SU-DHL-6 (cell line): ENCODE measurements around the gene PHKA2.

Source experiments
- H2AFZ ChIP-seq: fragments of 200-600 bp; sonication (generic); 2 replicates; pipeline ENCODE4 v1.6.1; 2014; ENCODE audit warnings: low read depth, mild to moderate bottlenecking, moderate library complexity, mixed read lengths, antibody characterized with exemption, low read length; ENCODE audit not compliant: severe bottlenecking
- H3F3A ChIP-seq: fragments of 200-600 bp; shearing (Covaris generic); 2 replicates; pipeline ENCODE4 v1.6.0; 2016; ENCODE audit warnings: antibody characterized with exemption, mild to moderate bottlenecking; ENCODE audit not compliant: insufficient read depth
- H3K27ac ChIP-seq: fragments of 200-600 bp; sonication (generic); 2 replicates; pipeline ENCODE4 v1.5.1; 2016; ENCODE audit warnings: low read depth, mild to moderate bottlenecking, low read length, moderate library complexity, mixed read lengths
- H3K27me3 ChIP-seq: fragments of 200-600 bp; sonication (generic), shearing (Covaris generic); 2 replicates; pipeline ENCODE4 v1.6.0; 2014; ENCODE audit warnings: mild to moderate bottlenecking, low read length
- H3K36me3 ChIP-seq: fragments of 200-600 bp; sonication (generic); 2 replicates; pipeline ENCODE4 v1.6.1; 2014; ENCODE audit warnings: mild to moderate bottlenecking, low read length, mixed read lengths
- H3K4me2 ChIP-seq: fragments of 300-600, 200-600 bp; shearing (Covaris generic), sonication (generic); 2 replicates; pipeline ENCODE4 v1.6.0; 2014; ENCODE audit warnings: low read length, low read depth, mild to moderate bottlenecking; ENCODE audit not compliant: poor library complexity, severe bottlenecking
- H3K4me3 ChIP-seq: fragments of 200-600 bp; sonication (generic); 2 replicates; pipeline ENCODE4 v1.5.1; 2014; ENCODE audit warnings: antibody characterized with exemption, low read length, mild to moderate bottlenecking, mixed read lengths; ENCODE audit not compliant: insufficient read depth, poor library complexity, severe bottlenecking
- H3K79me2 ChIP-seq: fragments of 200-600 bp; sonication (generic); 2 replicates; pipeline ENCODE4 v1.6.1; 2014; ENCODE audit warnings: mild to moderate bottlenecking, low read length, moderate library complexity; ENCODE audit not compliant: insufficient read depth
- H3K9ac ChIP-seq: fragments of 200-600 bp; sonication (generic); 2 replicates; pipeline ENCODE4 v1.7.0; 2014; ENCODE audit warnings: mild to moderate bottlenecking, low read length
- H3K9me2 ChIP-seq: fragments of 200-600 bp; sonication (generic); replicated peaks from 2 replicates; pipeline ENCODE4 v1.6.1; 2014; ENCODE audit warnings: low read length; ENCODE audit not compliant: insufficient read depth
- H3K9me3 ChIP-seq: fragments of 200-600 bp; sonication (generic); 2 replicates; pipeline ENCODE4 v1.6.1; 2014; ENCODE audit warnings: low read length, mixed read lengths; ENCODE audit not compliant: insufficient read depth
- H4K20me1 ChIP-seq: fragments of 200-600 bp; sonication (generic); 2 replicates; pipeline ENCODE4 v1.6.1; 2014; ENCODE audit warnings: low read depth, mild to moderate bottlenecking, antibody characterized with exemption, low read length, moderate library complexity, mixed read lengths
- EZH2phosphoT487 ChIP-seq: fragments of 200-600 bp; sonication (generic), shearing (Covaris generic); conservative IDR thresholded peaks from 2 replicates; pipeline ENCODE4 v1.6.1; 2018; ENCODE audit warnings: mild to moderate bottlenecking, antibody characterized with exemption, low read length, moderate library complexity, mixed read lengths
- TF ChIP-seq, protein P1 (sequence below): fragments of 200-600 bp; sonication (generic); IDR thresholded peaks from one replicate; pipeline ENCODE4 v1.5.1; 2017; ENCODE audit warnings: antibody characterized with exemption, mild to moderate bottlenecking, low read length, moderate library complexity; ENCODE audit not compliant: insufficient read depth, poor library complexity, severe bottlenecking

Gene PHKA2

DNA sequence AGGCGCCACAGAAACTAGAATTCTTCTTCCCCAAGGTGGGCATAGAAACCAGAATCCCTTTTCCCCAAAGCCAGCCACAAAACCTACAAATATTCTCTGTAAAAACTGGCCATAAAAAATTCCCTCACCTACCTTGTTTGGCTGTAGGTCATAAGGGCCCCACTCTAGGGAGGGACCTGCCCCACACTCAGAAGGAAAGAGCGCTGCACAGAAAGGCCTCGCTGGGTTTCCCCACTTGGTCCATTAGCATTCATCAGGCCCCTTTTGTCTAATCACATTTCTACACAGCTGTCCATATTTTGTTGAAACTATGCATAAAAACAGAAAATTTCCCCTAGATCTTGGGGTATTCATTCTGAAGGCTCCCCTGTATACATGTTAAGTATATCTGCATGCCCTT lies 54.1 kb downstream of the PHKA2 start:
- Histone ChIP-seq H3K9me2 (no peaks in the 10 kb centered on the region), H3K9me3 (no peaks in the 10 kb centered on the region), H3F3A (no peaks in the 10 kb centered on the region), H3K27me3 (no peaks in the 10 kb centered on the region), H3K27ac (no peak overlapping the region), H3K9ac (no peak overlapping the region), H2AFZ (no peak overlapping the region), H3K79me2 (no peaks in the 10 kb centered on the region), H3K36me3 (no peaks in the 10 kb centered on the region), H4K20me1 (no peaks in the 10 kb centered on the region), H3K4me2 (no peak overlapping the region), H3K4me3 (no peak overlapping the region)
- TF ChIP-seq EZH2phosphoT487: no peak
- TF ChIP-seq, protein P1, sequence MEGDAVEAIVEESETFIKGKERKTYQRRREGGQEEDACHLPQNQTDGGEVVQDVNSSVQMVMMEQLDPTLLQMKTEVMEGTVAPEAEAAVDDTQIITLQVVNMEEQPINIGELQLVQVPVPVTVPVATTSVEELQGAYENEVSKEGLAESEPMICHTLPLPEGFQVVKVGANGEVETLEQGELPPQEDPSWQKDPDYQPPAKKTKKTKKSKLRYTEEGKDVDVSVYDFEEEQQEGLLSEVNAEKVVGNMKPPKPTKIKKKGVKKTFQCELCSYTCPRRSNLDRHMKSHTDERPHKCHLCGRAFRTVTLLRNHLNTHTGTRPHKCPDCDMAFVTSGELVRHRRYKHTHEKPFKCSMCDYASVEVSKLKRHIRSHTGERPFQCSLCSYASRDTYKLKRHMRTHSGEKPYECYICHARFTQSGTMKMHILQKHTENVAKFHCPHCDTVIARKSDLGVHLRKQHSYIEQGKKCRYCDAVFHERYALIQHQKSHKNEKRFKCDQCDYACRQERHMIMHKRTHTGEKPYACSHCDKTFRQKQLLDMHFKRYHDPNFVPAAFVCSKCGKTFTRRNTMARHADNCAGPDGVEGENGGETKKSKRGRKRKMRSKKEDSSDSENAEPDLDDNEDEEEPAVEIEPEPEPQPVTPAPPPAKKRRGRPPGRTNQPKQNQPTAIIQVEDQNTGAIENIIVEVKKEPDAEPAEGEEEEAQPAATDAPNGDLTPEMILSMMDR: no peak

DNA sequence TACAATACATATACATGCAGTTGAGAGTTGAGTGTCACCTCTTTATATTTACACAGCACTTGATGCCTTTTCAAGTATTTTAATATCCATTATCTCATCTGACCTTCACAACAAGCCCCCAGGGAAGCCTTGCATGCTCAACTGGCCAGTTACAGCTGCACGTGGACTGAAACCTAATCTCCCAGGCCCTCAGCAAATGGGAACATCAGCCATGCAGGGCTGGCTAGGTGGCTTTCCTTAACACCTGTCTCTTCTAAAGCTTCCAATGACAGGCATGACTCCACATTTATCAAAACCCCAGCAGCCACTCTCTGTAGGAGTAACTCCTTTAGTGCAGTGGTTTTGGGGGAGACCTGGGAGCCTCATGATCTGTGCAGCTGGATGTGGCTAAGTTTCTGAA lies 56.4 kb downstream of the PHKA2 start:
- Histone ChIP-seq H3K79me2 (no peaks in the 10 kb centered on the region), H3K9me2 (no peaks in the 10 kb centered on the region), H4K20me1 (no peaks in the 10 kb centered on the region), H3K9ac (no peak overlapping the region), H2AFZ (no peak overlapping the region), H3K27me3 (no peaks in the 10 kb centered on the region), H3K4me3 (no peak overlapping the region), H3K4me2 (no peak overlapping the region), H3K9me3 (no peaks in the 10 kb centered on the region), H3F3A (no peaks in the 10 kb centered on the region), H3K27ac (no peak overlapping the region), H3K36me3 (no peaks in the 10 kb centered on the region)
- TF ChIP-seq, protein P1: no peak
- TF ChIP-seq EZH2phosphoT487: no peak

DNA sequence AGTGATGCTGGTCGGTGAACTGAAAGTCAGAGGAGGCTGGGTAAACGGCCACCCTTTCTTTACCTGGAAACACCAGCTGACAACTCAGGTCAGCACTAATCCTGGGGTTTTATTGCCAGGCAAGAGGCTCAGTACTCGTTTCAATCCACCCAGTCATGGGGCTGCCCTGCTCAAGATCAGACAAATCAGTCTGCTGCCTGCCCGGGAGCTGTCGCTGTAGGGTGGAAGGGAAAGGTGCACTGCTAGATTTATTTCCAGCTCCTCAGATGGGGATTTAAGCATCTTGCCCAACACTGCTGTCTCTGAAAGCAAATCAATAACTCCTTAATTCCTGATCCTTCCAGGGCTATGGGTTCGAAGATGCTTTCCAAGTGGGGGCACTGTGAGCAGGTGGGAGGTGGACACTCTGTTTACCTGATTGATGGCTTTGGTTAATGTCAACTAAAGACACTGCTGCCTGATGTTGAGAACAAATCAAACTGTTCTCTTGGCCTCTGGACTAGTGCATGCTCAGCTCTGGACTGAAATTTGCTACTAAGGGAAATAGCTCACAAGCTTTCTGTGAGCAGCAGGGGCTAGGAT lies 59.3 kb downstream of the PHKA2 start:
- Histone ChIP-seq H3K9me2 (no peaks in the 10 kb centered on the region), H3K36me3 (no peaks in the 10 kb centered on the region), H4K20me1 (no peaks in the 10 kb centered on the region), H3K27ac (no peak overlapping the region), H3K9me3 (no peaks in the 10 kb centered on the region), H2AFZ (no peak overlapping the region), H3K79me2 (no peaks in the 10 kb centered on the region), H3K27me3 (no peaks in the 10 kb centered on the region), H3F3A (no peaks in the 10 kb centered on the region), H3K4me2 (no peak overlapping the region), H3K9ac (no peak overlapping the region), H3K4me3 (no peak overlapping the region)
- TF ChIP-seq, protein P1: no peak
- no peak for TF ChIP-seq EZH2phosphoT487

DNA sequence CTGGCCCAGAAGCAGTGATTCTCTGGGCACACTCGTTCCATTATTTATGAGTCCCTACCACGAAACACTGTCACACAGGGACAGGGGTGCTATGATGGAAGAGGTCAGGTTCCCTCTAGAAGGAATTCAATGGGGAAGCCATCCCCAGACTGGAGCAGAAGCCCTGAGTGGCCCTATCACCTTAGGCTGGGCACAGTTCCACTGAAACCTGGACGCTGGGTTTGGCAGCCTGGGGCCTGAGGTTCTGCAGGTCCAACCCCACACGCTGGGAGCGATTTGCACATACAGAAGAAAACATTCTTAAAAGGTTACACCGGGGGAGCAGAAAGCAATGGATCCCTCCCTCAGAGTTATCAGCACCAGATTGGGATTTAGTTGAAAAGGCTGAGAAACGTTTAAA lies 63.3 kb downstream of the PHKA2 start:
- H3K4me3 ChIP-seq: no peak overlapping the region
- H4K20me1 ChIP-seq: no peaks in the 10 kb centered on the region
- no peaks in the 10 kb centered on the region for H3F3A ChIP-seq
- H3K36me3 ChIP-seq: 0 out of 2 replicates have a peak, but pooled peaks cover 2% of the 10 kb centered on the region
- no peak overlapping the region for H3K4me2 ChIP-seq
- no peaks in the 10 kb centered on the region for H3K79me2 ChIP-seq
- H3K27ac ChIP-seq: no peak overlapping the region
- H3K9ac ChIP-seq: no peak overlapping the region
- no peak overlapping the region for H2AFZ ChIP-seq
- TF ChIP-seq, protein P1: no peak
- TF ChIP-seq EZH2phosphoT487: no peak
- H3K27me3 ChIP-seq: no peaks in the 10 kb centered on the region
- no peaks in the 10 kb centered on the region for H3K9me3 ChIP-seq
- no peaks in the 10 kb centered on the region for H3K9me2 ChIP-seq
